IPS-15b (cell line): ENCODE results near the gene PSG3.
"Not testable (repeated sequence)": the region's sequence is repeated elsewhere in the genome, so short reads cannot be mapped to it uniquely, and the experiment has no call there.

Source experiments
- H3K27me3 ChIP-seq: one replicate; pipeline ENCODE4 v1.6.1; 2013; ENCODE audit warnings: low read length; ENCODE audit not compliant: control insufficient read depth, insufficient read depth
- H3K36me3 ChIP-seq: one replicate; pipeline ENCODE4 v1.6.1; 2013; ENCODE audit warnings: low read length; ENCODE audit not compliant: control insufficient read depth, insufficient read depth
- H3K4me1 ChIP-seq: one replicate; pipeline ENCODE4 v1.6.1; 2013; ENCODE audit warnings: mild to moderate bottlenecking, low read length; ENCODE audit not compliant: control insufficient read depth, insufficient read depth
- H3K4me3 ChIP-seq: one replicate; pipeline ENCODE4 v1.5.1; 2013; ENCODE audit warnings: low read depth, low read length
- H3K9ac ChIP-seq: one replicate; pipeline ENCODE4 v1.6.1; 2013; ENCODE audit warnings: low read depth, mild to moderate bottlenecking, low read length
- H3K9me3 ChIP-seq: one replicate; pipeline ENCODE4 v1.6.1; 2013; ENCODE audit warnings: mild to moderate bottlenecking, low read length; ENCODE audit not compliant: control insufficient read depth, insufficient read depth

PSG3 gene

DNA sequence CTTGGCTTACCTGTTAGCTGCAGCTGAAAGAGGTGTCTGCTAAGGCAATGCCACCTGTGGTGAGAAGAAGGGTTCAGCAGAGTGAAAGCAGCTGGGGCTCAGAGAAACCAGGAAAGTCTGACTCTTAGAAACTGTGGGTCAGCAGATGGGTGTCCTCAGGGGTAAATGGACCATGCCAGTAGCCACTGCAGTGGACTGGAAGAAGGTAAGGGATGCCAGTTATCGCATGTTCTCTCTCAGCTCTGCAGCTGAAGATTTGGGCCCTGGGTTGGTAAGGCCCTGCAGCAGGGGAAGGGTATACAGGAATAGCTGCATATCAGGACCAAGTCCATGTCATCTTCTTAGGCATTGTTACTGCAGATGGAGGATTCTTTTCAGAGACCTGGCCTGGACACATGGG lies 12.0 kb upstream of the PSG3 start:
- H3K4me3 ChIP-seq, H3K27me3 ChIP-seq, H3K36me3 ChIP-seq, H3K9me3 ChIP-seq, H3K4me1 ChIP-seq, H3K9ac ChIP-seq: not testable (repeated sequence)

DNA sequence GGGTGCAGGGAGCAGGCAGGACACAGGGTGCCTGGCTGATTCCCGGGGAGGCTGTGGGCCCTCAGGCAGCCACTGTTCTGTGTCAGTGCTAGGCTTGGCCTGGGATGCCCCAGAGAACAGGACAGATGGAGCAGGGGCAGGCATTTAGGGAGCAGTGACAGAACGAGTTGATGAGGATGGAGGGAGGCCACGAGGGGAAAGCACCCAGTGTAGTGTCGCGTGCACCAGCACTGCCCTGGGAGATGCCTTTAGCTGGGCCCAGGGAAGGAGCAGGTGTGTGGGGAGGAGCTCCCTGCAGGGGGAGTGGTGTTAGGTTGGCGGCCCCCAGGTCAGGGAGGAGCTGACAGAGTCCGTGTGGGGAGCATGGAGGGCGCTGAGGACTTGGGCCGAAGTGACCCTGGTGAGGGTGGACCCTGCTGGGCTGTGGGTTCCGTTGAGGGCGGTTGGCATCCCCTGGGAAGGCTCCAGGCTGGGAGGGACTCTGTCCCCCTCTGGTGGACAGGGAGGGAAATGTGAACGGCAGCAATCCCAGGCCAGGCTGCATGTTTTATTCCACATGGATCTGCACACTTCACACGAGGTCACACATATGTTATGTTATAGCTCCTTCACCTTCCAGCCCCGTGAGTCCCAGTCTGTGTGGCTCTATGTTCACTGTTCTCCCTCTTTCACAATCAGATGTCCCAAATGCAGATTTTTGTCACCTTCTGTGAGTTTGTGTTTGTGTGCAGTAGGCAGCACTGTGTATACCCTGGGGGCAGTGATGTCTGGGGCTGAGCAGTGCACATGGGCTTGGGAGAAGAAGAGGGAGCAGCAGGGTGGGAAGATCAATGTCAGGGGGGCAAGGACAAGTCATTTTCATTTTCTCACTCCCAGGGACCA lies 1.7 kb upstream of the PSG3 start:
- not testable (repeated sequence) for H3K9ac ChIP-seq, H3K4me1 ChIP-seq, H3K27me3 ChIP-seq, H3K4me3 ChIP-seq, H3K9me3 ChIP-seq, H3K36me3 ChIP-seq

DNA sequence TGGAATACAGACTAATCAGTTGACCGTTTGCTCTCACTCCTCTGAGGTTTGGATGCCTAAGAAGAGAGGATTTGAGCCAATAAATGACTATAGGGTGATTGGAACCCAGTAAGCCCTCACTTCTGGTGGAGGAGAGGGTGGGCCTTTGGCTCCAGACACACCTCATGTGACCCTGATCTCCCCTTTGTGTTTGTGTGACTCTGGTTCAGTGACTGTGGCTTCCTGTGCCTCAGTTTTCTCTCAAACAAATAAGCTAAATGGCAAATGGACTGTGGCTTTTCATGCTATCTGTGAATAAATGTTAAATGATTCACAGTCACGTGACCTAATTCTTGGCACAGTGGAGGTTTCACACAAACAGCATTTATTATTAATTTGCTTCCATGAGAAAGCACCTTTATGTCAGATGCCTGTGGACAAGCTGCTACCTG lies 2.7 kb downstream of the PSG3 start:
- not testable (repeated sequence) for H3K9ac ChIP-seq, H3K27me3 ChIP-seq, H3K4me1 ChIP-seq, H3K36me3 ChIP-seq, H3K9me3 ChIP-seq, H3K4me3 ChIP-seq

DNA sequence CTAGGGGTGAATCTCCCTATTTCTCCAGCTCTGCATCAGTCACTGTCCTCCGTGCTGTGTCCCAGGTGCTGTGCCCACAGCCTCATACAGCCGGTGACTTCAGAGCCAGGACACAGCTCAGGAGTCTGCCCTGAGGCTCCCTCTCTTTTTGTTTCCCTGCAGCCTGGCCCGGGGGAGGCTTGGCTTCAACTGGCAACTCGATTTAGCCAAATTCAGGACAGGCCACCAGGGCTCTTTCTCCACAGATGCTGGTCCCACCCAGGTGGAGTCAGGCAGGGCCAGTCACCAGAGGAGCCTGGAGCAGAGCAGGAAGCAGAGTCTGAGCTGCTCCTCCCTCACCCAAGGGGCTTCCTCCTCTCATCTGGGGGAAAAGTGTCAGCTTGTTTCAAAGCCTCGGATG lies 11.9 kb downstream of the PSG3 start:
- H3K27me3 ChIP-seq, H3K4me3 ChIP-seq, H3K9ac ChIP-seq, H3K4me1 ChIP-seq, H3K9me3 ChIP-seq, H3K36me3 ChIP-seq: not testable (repeated sequence)

DNA sequence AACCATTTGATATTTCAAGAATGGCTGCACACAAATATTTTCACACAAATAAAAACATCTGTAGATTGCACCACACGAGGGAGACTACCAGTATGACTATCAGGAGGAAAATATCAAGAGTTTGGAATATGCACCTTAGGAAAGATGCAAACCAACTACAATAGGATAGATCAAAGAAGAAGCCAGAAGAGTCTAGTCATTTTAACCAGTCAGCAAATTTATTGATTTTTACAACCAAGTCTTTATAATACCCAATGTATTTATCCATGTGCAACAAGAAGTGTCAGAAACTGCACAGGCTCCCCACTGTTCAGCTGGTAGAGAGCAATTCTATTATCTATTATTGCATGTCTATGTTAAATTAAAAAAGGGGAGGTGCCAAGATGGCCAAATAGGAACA lies 26.3 kb downstream of the PSG3 start:
- H3K4me1 ChIP-seq, H3K9ac ChIP-seq, H3K27me3 ChIP-seq, H3K36me3 ChIP-seq, H3K9me3 ChIP-seq, H3K4me3 ChIP-seq: not testable (repeated sequence)

DNA sequence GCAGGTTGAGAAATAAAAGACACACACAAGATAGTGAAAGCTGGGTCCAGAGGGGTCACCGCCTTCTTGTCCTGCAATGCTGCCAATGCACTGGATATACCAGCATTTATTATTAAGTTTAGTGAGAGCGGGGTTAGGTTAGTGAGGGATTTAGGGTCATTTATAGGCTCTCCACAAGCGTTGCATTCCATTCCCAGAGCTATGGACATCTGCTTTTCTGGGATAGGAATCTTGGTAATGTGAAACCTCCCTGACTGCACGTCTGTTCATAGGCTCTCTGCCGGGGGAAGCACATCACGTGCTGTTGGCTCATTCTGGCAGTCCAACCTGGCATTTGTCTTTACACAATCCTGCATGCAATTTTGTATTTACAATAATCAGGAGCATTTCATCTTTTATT lies 27.5 kb downstream of the PSG3 start:
- H3K4me3 ChIP-seq, H3K4me1 ChIP-seq, H3K9me3 ChIP-seq, H3K27me3 ChIP-seq, H3K36me3 ChIP-seq, H3K9ac ChIP-seq: not testable (repeated sequence)

DNA sequence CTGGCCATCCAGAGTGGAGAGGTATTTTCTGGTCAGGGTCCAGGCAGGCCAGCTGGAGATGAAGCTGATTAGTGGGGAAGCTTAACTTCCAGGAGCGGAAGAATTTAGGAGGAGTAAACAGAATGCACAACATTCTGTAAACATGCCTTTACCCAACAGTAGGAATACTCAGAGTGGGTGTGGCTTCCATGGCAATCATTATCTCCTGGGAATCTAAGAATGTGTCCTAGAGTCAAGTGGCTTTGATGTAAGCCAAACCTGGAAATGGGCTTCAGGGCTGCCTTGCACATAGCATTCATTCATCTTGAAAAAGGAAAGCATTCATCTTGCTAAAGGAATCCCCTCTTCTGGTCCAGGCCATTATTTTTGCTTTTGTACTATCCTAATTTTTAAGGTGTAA lies 29.3 kb downstream of the PSG3 start:
- not testable (repeated sequence) for H3K4me3 ChIP-seq, H3K4me1 ChIP-seq

DNA sequence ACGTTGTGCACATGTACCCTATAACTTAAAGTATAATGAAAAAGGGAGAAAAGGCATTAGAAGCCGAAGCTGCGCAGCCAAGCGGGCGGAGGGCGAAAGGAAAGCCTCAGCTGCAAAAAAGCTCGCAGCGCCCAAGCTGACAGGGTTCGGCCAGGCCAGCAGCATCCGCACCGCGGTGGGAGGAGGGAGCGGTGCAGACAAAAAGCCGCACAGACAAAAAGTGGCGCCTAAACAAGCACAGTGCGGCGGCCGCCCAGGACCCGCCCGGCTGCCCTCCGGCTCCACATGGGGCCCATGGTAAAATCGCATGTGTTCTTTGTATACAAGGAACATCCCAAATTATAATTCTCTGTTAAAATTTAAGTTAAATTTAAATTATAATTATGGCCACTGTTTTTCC lies 42.4 kb downstream of the PSG3 start:
- H3K27me3 ChIP-seq: no peaks in the 10 kb centered on the region
- peaks cover 4% of the 10 kb centered on the region for H3K9me3 ChIP-seq
- no peak overlapping the region for H3K4me3 ChIP-seq

More for the DNA sequence above, 29.3 kb downstream of the PSG3 start:
- H3K27me3 ChIP-seq, H3K36me3 ChIP-seq, H3K9me3 ChIP-seq, H3K9ac ChIP-seq: not testable (repeated sequence)

DNA sequence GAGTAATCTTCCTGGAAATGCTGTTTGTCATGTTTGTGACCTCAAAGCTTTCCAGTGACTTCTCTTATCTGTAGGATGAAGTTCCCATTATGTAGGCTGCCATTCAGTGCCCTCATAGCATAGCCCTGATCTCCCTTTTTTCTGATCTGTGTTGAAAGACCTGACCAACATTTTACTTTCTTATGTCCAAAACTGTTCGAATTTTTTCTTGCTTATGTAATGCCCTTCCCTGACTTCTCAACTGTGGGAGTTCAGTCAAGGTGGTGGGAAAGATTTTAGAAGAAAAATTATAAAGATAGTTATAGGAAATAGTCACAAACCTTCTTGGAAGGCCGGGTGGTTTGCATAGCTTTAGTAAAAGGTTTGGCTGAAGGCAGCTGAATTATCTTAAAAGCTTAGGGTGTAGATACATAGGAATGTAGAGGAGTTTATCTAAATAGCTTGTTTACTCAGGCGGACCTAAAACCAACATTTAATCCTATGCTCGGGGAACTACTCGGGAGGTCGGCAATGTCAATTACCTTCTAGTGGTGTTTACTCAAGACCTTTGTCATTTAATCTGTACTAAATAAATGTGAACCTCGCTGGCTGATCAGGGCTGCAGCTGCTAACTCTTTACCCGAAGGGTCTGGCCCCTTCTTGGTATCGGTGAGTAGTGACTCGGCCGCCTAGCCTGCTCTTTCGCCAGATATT lies 44.3 kb downstream of the PSG3 start:
- Histone ChIP-seq H3K36me3 (no peaks in the 10 kb centered on the region), H3K27me3 (no peaks in the 10 kb centered on the region), H3K4me3 (no peak overlapping the region), H3K9me3 (peaks cover 4% of the 10 kb centered on the region), H3K9ac (no peak overlapping the region), H3K4me1 (no peaks in the 10 kb centered on the region)

More for the DNA sequence above, 42.4 kb downstream of the PSG3 start:
- H3K9ac ChIP-seq: no peak overlapping the region
- H3K4me1 ChIP-seq: no peaks in the 10 kb centered on the region
- no peaks in the 10 kb centered on the region for H3K36me3 ChIP-seq

DNA sequence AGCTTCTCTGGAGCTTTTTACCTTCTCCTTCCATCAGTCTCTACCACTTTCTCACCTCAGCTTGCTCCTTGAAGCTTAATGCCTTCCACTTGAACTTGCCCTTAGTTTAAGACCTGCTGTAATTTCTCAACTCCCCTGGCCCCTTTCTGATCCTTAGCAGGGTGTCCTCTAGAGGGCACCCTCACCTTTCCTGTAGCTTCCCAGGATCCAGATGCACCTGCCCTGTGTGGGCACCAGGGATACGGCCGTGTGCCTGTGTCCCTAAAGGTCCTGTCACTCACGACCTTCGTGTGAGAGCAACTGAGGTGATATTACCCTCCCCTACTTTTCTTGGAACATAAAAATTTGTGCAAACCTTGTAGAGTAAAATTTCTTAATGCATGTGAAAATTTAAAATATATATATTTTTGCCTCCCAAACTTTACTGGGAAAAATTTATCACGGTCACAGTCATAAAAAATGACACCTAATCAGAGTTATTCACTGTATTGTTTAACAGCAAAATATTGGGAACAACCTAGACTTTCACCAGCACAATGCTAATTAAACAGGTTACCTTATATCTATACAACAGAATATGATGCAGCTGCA lies 46.4 kb downstream of the PSG3 start:
- Histone ChIP-seq H3K27me3 (no peaks in the 10 kb centered on the region), H3K4me1 (no peaks in the 10 kb centered on the region), H3K4me3 (no peak overlapping the region), H3K36me3 (no peaks in the 10 kb centered on the region), H3K9me3 (peaks cover 4% of the 10 kb centered on the region), H3K9ac (no peak overlapping the region)

DNA sequence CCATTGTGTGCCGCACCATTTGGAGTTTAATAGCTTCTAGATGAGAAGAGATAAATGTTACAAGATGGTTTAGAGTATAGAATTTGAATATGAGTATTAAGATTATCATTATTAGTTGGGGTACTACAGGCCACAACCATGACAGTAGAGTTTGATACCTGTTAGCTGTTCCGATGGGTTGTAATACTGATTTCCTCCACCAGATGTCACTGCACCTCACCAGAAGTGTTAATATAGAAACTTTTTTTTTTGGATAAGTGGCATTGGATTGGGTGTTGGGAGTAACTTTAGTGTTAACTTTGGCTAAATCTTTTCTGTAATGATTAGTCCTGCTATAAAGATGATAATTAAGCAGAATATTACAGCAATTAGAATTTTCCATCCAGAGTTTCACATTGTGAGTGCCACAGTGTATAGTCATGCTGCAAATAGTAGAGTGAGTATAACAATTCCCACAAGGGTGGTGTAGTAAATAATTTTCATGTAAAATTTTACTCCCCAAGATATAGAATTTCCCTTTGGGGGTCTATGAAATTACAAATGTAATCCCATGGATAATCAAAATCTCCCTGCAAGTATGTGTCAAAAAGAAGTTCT lies 56.3 kb downstream of the PSG3 start:
- no peaks in the 10 kb centered on the region for H3K36me3 ChIP-seq
- peaks cover 11% of the 10 kb centered on the region for H3K9me3 ChIP-seq
- no peak overlapping the region for H3K9ac ChIP-seq
- H3K4me3 ChIP-seq: no peak overlapping the region
- H3K27me3 ChIP-seq: no peaks in the 10 kb centered on the region
- H3K4me1 ChIP-seq: no peaks in the 10 kb centered on the region

DNA sequence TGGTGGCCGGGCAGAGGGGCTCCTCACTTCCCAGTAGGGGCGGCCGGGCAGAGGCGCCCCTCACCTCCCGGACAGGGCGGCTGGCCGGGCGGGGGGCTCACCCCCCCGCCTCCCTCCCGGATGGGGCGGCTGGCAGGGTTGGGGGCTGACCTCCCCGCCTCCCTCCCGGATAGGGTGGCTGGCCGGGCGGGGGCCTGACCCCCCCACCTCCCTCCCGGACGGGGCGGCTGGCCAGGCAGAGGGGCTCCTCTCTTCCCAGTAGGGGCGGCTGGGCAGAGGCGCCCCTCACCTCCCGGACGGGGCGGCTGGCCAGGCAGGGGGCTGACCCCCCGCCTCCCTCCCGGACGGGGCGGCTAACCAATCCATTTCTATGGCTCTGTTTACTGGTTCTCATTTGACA lies 64.0 kb downstream of the PSG3 start:
- H3K27me3 ChIP-seq, H3K9ac ChIP-seq, H3K4me3 ChIP-seq, H3K36me3 ChIP-seq, H3K4me1 ChIP-seq, H3K9me3 ChIP-seq: not testable (repeated sequence)
